ENCODE results near the gene FMNL1.

DNA sequence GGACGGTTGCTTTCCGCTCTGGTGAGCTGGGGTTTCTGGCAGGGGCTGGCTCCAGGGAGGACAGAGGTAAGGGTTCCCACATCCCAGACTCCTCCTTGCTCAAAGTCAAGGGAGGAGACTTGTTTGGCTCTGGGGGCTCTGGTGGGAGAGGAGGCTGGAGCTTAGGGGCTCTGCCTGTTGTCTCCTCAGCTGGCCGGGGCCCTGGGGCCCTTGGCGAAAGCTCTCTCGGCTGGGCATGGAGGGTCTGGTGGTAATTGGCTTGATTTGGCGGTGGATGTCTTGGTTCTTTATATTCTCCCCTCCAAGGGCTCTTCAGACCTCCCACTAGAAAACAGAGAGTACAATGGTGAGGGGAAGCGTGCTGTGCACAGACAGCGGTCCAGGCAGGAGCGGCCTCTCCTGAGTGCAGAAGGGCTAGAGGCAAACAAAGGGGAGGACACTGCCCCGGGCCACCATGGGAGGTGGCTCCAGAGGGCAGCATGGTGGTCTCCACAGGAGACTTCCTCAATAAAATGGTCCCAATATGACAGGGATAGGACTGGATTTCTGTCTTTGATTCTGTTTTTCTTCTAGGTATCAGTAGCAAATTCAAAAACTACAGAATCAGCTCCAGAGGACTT lies 45.9 kb downstream of the FMNL1 start:
- TF ChIP-seq EZH2phosphoT487 (IDR thresholded peaks at IDR 0.05; ENCODE audit: insufficient read depth, low read depth) (no peak), EZH2 (IDR thresholded peaks at IDR 0.05; ENCODE audit: insufficient read depth, poor library complexity, severe bottlenecking) (no peak)
